Right renal pelvis (tissue), 4 donors: ENCODE results near the gene DYSF. TPM values are rescaled to one million over a fixed set of nuclear protein-coding genes. Genes with fewer than 3 reads are reported as not detected.

Source experiments
- DNase-seq, 4 donors: peaks; one replicate each; pipeline ENCODE4 v3.0.0-alpha.2; 2013; ENCODE audit warnings: low read depth in 4 of 4, low spot score in 3 of 4, missing footprints in 1 of 4
- polyA plus RNA-seq, 4 donors: library from polyadenylated mRNA; unstranded; fragments of 120-200 nt; gene quantifications; one replicate each; pipeline ENCODE4 v1.2.1, GENCODE V29; 2013; ENCODE audit not compliant: insufficient read length in 4 of 4

The DYSF gene
- polyA plus RNA-seq, 4 donors: 17.1 to 22.6 (median 18.4) TPM

- DNase-seq: no peak
Measured at GRCh38 chr2:71665168-71666093, 212.1 kb downstream of the DYSF start.

DNA sequence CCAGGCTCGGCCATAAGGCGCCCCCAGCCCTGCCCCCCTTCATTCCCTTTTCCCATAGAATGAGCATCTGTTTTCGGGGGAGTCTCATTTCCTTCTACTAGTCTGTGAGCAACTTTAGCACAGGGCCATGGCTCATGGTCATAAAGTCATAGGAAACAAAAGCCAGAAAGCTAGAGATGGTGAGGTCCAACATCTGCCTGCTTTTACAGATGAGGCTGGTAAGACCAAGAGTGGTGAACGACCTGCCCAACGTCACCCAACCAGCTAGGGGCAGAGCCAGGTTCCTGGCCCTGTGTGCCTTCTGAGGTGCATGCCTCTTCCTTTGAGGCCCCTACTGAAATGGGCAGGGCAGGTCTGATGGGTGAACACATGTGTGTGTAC lies 212.7 kb downstream of the DYSF start:
- DNase-seq: no peak

DNA sequence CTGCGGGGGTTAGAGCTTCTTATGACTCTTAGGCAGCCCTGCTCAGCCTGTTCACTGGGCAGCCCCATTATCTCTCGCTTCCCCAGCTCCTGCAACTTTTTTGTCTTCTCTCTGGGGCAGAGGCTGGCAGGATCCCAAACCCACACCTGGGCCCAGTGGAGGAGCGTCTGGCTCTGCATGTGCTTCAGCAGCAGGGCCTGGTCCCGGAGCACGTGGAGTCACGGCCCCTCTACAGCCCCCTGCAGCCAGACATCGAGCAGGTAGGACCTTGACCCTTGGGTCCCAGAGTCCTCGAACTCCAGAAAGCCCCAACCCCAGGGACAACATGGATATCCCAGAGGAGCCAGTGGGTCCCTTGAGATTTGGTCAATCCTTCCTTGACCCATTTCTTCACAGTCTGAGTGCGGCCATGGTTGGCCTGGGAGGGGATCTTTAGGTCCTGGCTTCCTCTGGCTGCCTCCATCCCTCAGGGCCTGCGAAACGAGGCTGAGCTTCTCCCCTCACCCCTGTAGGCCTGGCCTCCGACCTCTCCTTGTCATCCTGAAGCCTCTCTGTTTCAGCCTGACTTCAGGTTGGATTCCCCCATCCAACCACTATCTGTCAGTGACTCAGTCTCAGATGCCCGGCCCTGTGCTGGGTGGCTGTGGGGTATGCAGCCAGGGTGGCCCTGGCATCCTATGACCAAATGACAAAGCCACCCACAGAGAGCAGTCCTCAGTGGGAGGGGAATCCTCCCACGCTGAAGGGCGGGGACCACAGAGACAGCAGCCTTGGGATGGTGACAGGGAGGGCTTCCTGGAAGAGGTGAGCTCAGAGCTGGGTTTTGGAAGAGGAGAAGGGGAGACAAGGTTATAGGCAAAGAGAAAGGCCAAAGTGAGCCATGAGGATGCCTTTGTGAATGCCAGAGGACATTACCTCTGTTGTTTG lies 214.2 kb downstream of the DYSF start:
- DNase-seq: no peak

GRCh38 chr2:71668326-71669057 lies 215.1 kb downstream of the DYSF start:
- DNase-seq: no peak

- DNase-seq: no peak
Measured at GRCh38 chr2:71669058-71669456, 215.7 kb downstream of the DYSF start.

- DNase-seq: no peak
Measured at GRCh38 chr2:71669628-71670429, 216.5 kb downstream of the DYSF start.

GRCh38 chr2:71670430-71670795 lies 217.1 kb downstream of the DYSF start:
- DNase-seq: no peak

GRCh38 chr2:71671203-71671854 lies 218.0 kb downstream of the DYSF start:
- DNase-seq: no peak

- DNase-seq: no peak
Measured at GRCh38 chr2:71671895-71672825, 218.8 kb downstream of the DYSF start.

DNA sequence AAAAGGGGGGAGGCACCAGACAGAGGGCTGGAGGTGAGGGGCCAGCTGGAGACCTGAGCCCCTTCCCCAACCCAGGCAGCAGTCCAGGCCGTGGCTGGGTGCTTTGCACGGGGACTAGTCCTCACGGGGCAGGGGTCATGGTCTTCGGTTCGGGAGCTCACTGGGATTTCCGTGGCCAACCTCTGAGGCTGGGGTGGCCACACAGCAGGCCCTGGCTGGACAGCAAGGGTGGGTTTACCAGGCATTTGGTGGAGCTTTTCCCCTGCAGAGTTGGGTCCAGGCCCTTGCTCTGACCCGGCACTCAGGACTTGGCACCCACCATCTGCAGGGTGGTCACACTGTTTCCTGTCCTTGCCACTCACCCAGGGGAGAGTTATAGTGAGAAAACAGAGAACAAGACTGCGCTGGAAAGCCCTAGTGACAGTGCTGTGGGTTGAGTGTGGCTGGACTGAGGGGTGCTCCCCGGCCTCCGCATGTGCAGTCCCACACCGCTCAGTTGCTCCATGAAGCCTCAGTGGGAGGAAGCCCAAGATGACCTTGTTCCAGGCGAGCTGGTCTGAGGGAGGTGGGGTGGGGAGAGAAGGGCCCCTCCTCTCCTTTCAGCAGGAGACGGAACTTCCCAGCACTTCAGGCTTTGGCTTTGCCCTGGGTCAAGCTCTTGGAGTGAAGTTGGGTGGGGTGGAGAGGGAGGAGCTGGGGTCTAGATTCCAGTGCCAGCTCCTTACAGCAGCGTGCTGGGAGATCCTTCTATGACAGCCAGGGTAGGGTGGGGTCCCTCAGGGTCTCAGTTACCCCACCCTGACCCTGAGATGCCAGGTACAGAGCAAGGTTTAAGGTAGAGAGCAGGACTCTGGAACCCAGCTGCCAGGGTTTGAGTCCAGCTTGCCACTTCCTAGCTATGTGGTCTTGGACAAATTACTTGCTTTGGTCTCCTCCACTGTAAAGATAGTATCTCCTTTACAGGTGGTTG lies 219.8 kb downstream of the DYSF start:
- DNase-seq: no peak

DNA sequence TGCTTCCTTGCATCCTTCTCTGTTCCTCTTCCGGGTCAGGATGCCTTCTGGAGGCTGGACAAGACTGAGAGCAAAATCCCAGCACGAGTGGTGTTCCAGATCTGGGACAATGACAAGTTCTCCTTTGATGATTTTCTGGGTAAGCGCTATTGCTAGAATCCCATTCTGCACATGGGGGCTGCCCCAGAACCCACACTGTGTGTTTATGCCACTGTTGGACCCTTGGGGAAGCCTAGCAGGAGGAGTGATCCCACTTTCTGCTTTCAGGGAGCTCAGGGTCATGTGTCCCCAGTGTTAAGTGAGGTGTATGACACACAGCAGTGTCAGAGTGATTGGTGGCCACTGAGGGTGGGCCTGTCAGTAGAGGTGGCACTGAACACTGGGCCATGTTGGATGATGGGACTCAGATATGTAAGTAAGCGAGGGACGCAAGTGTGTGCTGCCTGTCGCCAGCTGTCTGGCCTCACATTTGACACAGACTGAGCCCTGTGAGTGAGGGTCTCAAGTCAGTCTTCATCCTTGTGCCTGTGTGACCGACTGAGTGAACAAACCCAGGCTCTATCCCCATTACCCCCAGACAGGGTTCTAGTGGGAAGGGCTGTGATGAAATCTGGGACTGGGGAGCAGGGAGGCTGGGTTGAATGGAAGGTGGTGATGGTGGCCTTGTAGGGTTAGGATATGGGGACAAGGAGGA lies 220.9 kb downstream of the DYSF start:
- DNase-seq: no peak

DNA sequence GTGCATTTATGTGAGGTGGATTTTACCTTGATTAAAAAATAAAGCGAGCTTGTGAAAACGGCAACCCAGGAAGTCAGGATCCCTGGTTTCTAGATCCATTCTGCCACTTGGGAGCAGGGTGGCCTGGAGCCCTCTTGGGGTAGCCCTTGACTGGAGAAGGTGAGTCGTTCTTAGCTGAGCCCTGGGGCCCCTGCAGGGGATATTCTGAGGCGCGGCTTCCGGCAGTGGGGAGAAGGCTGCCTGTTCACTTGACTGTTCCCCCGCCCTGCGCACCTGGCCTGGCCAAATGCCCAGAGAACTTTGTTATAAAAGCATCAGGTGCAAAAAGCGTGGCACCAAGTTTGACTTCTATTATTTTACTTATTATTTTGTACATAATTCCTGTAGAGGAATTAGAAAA lies 221.9 kb downstream of the DYSF start:
- peak in 2 of 4 donors; percentile 19 to 42 for DNase-seq

DNA sequence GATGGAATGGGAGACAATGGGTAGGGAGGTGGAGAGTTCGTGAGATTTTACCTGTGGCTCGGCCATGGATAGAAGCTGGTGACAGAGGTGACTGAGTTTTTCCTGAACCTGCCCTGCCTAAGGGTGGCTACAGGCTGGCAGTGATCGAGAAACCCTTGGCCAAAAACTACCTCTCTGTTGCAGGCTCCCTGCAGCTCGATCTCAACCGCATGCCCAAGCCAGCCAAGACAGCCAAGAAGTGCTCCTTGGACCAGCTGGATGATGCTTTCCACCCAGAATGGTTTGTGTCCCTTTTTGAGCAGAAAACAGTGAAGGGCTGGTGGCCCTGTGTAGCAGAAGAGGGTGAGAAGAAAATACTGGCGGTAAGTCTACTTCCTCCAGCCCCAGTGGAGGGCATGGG lies 225.5 kb downstream of the DYSF start:
- DNase-seq: no peak

DNA sequence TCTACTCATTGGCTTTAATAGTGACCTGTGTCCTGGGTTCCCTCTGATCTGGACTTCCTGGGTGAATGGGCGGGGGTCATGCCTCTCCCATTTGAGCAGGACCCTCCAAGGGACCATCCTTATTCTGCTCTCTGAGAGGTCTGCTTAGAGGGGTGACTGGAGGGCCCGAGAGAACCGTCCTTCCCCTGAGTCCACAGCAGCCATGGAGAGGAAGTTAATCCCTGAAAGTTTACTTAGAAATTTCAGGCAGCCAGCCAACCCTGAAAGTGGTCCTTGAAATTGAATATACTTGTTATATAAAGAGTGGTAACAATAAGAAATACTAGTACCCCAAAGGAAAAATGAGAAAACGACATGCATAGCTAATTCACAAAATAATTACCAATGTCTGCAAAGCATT lies 226.1 kb downstream of the DYSF start:
- DNase-seq: no peak

DNA sequence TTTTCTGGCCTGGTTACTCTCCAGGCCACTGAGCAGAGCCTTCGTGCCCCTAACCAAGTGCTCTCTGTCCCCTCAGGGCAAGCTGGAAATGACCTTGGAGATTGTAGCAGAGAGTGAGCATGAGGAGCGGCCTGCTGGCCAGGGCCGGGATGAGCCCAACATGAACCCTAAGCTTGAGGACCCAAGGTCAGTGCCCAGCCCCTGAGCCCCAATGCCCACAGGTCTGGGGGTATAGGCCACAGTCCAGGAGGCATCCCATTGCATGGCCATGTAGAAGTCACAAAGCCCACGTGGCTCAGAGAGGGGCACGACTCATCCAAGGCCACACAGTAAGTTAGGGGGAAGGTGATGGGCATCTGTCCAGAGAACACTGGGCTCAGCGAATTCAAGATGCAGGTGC lies 227.6 kb downstream of the DYSF start:
- DNase-seq: no peak

GRCh38 chr2:71681626-71682025 lies 228.3 kb downstream of the DYSF start:
- DNase-seq: no peak

- no peak for DNase-seq
Measured at GRCh38 chr2:71682341-71682740, 229.0 kb downstream of the DYSF start.
